ENCODE results near the gene IDI1. TPM values are rescaled to one million over a fixed set of nuclear protein-coding genes. Genes with fewer than 3 reads are reported as not detected.

The IDI1 gene
- total RNA-seq, 4 donors from 2014 or later = 24.8 to 51.7 (median 37.7) TPM

DNA sequence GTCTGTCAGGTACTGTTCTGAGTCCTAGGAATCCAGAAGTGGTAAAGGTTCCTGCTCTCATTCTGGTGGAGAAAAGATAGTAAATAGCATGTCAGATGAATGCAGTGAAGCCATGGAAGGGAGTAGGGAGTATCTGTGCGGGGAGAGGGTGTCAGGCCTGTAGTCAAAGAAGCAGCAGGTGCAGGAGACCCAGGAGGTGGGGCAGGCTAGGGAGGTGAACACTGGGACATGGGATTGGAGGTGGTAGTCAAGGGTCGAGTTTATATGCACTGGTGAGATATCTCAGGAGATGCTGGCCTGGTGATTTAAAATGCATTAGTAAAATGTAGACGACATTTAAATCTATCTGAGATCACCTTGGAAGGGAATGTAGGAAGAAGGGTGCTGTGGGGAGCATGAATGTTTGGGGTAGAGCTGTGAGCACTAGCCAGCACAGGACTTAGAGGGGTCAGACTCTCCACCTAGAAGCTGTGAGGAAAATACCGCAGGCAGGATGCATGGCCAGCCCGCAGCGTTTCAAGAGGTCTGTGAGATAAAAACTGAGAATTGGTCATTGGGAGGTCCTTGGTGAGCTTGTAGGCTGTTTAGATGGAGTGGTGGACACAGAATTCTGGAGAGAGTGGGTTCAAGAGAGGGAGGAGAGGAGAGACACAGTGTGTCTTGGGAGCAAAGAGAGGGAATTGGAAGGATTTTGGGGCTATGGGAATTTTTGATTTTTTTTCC lies 53.9 kb downstream of the IDI1 start:
- WGBS, 2 donors = 92 to 94% methylated on average over 6 of the region's 6 CpGs
- intact Hi-C loops (cut with DNase I; ENCODE audit: low total_unique reads) = no loop called here
- TF ChIP-seq POLR2A (IDR thresholded peaks at IDR 0.05) = no peak
- TF ChIP-seq, protein P1, sequence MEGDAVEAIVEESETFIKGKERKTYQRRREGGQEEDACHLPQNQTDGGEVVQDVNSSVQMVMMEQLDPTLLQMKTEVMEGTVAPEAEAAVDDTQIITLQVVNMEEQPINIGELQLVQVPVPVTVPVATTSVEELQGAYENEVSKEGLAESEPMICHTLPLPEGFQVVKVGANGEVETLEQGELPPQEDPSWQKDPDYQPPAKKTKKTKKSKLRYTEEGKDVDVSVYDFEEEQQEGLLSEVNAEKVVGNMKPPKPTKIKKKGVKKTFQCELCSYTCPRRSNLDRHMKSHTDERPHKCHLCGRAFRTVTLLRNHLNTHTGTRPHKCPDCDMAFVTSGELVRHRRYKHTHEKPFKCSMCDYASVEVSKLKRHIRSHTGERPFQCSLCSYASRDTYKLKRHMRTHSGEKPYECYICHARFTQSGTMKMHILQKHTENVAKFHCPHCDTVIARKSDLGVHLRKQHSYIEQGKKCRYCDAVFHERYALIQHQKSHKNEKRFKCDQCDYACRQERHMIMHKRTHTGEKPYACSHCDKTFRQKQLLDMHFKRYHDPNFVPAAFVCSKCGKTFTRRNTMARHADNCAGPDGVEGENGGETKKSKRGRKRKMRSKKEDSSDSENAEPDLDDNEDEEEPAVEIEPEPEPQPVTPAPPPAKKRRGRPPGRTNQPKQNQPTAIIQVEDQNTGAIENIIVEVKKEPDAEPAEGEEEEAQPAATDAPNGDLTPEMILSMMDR (IDR thresholded peaks at IDR 0.05) = no peak
- no peak for DNase-seq (ENCODE audit: low spot score in 2 of 2)
- no peak overlapping the region for H3K4me3 ChIP-seq (ENCODE audit: low read depth, poor library complexity, severe bottlenecking)

DNA sequence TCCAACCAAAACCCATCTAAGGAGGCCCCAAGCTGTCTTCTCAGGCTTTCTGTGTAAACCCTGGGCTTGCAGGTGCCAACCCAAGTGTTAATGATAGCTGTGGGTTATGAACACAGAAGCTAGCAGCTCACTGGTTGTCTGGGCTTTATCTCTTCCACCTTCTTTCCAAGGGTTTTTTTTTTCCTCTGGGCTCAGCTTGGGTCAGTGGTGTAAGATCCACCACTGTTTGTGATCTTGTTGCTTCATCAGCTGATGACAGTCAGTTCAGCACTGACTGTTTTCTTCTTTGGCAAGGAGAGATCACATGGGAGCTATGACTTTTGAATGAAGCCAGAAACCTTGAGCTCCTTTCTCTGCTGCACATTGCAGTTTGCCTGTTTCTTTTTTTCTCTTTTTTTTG lies 56.0 kb downstream of the IDI1 start:
- intact Hi-C loops (cut with DNase I; ENCODE audit: low total_unique reads) = no loop called here
- DNase-seq (ENCODE audit: low spot score in 2 of 2) = no peak
- H3K4me3 ChIP-seq (ENCODE audit: low read depth, poor library complexity, severe bottlenecking) = no peak overlapping the region
- TF ChIP-seq, protein P1 (IDR thresholded peaks at IDR 0.05) = no peak
- TF ChIP-seq POLR2A (IDR thresholded peaks at IDR 0.05) = no peak

DNA sequence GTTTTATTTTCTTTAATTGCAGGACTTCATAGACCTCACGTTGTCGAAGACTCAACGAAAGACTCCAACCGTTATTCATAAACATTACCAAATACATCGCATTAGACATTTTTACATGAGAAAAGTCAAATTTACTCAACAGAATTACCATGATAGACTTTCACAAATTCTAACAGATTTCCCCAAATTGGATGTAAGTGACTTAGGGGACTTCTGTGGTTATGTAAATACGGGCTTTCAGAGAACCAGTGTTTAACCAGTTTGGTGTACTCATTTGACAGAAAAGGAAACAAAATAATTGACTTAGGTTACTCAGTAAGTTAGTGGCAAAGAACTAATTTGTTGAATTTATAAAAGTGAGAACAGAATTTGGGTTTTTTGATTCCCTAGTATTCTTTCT lies 56.5 kb downstream of the IDI1 start:
- 92 to 97% methylated on average over 6 of the region's 6 CpGs for WGBS, 2 donors
- TF ChIP-seq, protein P1 (IDR thresholded peaks at IDR 0.05) = no peak
- TF ChIP-seq POLR2A (IDR thresholded peaks at IDR 0.05) = no peak
- no peak overlapping the region for H3K4me3 ChIP-seq (ENCODE audit: low read depth, poor library complexity, severe bottlenecking)
- intact Hi-C loops (cut with DNase I; ENCODE audit: low total_unique reads) = no loop called here
- no peak for DNase-seq (ENCODE audit: low spot score in 2 of 2)

DNA sequence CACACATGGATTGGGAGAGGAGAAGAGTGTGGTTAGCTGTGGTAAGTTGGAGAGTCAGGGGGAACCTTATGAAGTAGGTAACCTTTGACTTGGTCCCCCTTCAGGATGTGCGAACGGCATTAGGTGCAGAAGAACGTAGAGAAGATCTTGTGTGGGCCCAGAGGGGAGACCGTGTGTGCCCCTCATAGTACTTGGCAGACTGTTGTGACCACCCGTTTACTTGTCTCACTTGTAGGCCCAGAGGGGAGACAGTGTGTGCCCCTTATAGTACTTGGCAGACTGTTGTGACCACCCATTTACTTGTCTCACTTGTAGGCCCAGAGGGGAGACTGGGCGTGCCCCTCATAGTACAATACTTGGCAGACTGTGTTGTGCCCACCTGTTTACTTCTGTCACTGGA lies 58.1 kb downstream of the IDI1 start:
- WGBS, 2 donors = 86 to 93% methylated on average over 6 of the region's 6 CpGs
- intact Hi-C loops (cut with DNase I; ENCODE audit: low total_unique reads) = no loop called here
- TF ChIP-seq, protein P1 (IDR thresholded peaks at IDR 0.05) = no peak
- TF ChIP-seq POLR2A (IDR thresholded peaks at IDR 0.05) = no peak
- no peak overlapping the region for H3K4me3 ChIP-seq (ENCODE audit: low read depth, poor library complexity, severe bottlenecking)
- no peak for DNase-seq (ENCODE audit: low spot score in 2 of 2)

Other genes with a start within 250 kb of the IDI1 start
- 10 to 100 TPM; 50.2 to 77.5 (median 57.0) TPM for gene LARP4B, start 117.4 kb downstream of the IDI1 start, total RNA-seq
- 10 to 100 TPM in 3 of 4 donors, 1 to 10 TPM in 1; 8.8 to 23.2 (median 15.8) TPM for gene GTPBP4, start 60.7 kb downstream of the IDI1 start, total RNA-seq
- not detected for gene IDI2, start 23.3 kb downstream of the IDI1 start, total RNA-seq
- gene WDR37, start 7.3 kb upstream of the IDI1 start, total RNA-seq = 10 to 100 TPM in 2 of 4 donors, 1 to 10 TPM in 2; 9.4 to 18.9 (median 11.9) TPM

All from lower leg skin (tissue), 4 donors.